GM12878 (cell line): Measurements from ENCODE around the gene PFKP. TPM values are rescaled to one million over a fixed set of nuclear protein-coding genes. Genes with fewer than 3 reads are reported as not detected.

Experiments
- ATAC-seq: fragments of 200-7000 bp; cut with Tn5 transposase; 3 replicates; pipeline ENCODE4 v1.9.1; 2020; ENCODE audit warnings: mild to moderate bottlenecking, moderate library complexity
- BruUV-seq: library from RNA; stranded (reverse); fragments of 400-500 nt; replicated peaks from 2 replicates; lab custom pipeline; 2021; lab: Mats Ljungman, UMichigan
- CTCF ChIA-PET: fragments of 300-600 bp; sonication (Branson Sonifier 250); formaldehyde crosslinking; extraction: SDS; loops from one replicate; lab custom pipeline; 2021; ENCODE audit warnings: inconsistent platforms; lab: Yijun Ruan, JAX
- POLR2A ChIA-PET: fragments of 350-600 bp; formaldehyde crosslinking; extraction: SDS; loops from one replicate; lab custom pipeline; 2021; ENCODE audit warnings: inconsistent platforms; lab: Charles Lee
- RAD21 ChIA-PET: fragments of 300-600 bp; sonication (Branson Sonifier 250); formaldehyde crosslinking; loops from one replicate; lab custom pipeline; 2023; ENCODE audit warnings: antibody characterized with exemption; ENCODE audit not compliant: unreplicated experiment; lab: Charles Lee
- SMC1A ChIA-PET: fragments of 300-600 bp; sonication (Branson Sonifier 250); formaldehyde crosslinking; loops from one replicate; lab custom pipeline; 2023; ENCODE audit not compliant: unreplicated experiment, uncharacterized antibody; lab: Charles Lee
- DNase-seq: peaks from one replicate; pipeline ENCODE4 v3.0.0-alpha.2; 2011; ENCODE audit warnings: low read depth, low spot score
- FAIRE-seq: peaks from 3 replicates; lab custom pipeline; 2011; peaks lifted over from hg19 to GRCh38; lab: Jason Lieb, UNC
- H2AFZ ChIP-seq: 2 replicates; pipeline ENCODE4 v1.6.0; 2011; ENCODE audit warnings: low read depth, low read length, control low read depth; ENCODE audit not compliant: control insufficient read depth
- H3K27ac ChIP-seq: 2 replicates; pipeline ENCODE4 v1.5.1; 2011; ENCODE audit warnings: control low read depth; ENCODE audit not compliant: control insufficient read depth, insufficient read depth
- H3K27me3 ChIP-seq, 2 experiments: replicated peaks in 1 of 2; 2 replicates each; pipeline versions ENCODE4 v1.6.0 to v1.6.1; 2011; ENCODE audit warnings: low read length in 1 of 2; ENCODE audit not compliant: control insufficient read depth in 2 of 2, insufficient read depth in 2 of 2
- H3K36me3 ChIP-seq, 2 experiments: 2 replicates each; pipeline ENCODE4 v1.5.1; 2011; ENCODE audit warnings: low read length in 1 of 2; ENCODE audit not compliant: control insufficient read depth in 2 of 2, insufficient read depth in 2 of 2
- H3K4me1 ChIP-seq: 2 replicates; pipeline ENCODE4 v1.6.1; 2011; ENCODE audit warnings: mild to moderate bottlenecking, low read length, moderate library complexity, mixed read lengths; ENCODE audit not compliant: control insufficient read depth, insufficient read depth
- H3K4me2 ChIP-seq: 2 replicates; pipeline ENCODE4 v1.6.0; 2011; ENCODE audit warnings: control low read depth; ENCODE audit not compliant: control insufficient read depth, insufficient read depth
- H3K4me3 ChIP-seq: fragments of 200-600 bp; sonication (generic); 2 replicates; pipeline ENCODE4 v1.5.1; 2016
- H3K79me2 ChIP-seq: 2 replicates; pipeline ENCODE4 v1.6.0; 2011; ENCODE audit warnings: low read length; ENCODE audit not compliant: control insufficient read depth, insufficient read depth
- H3K9ac ChIP-seq: 2 replicates; pipeline ENCODE4 v1.8.0; 2011; ENCODE audit warnings: low read length, control low read depth, mixed read lengths; ENCODE audit not compliant: control insufficient read depth, insufficient read depth
- H3K9me3 ChIP-seq: replicated peaks from 3 replicates; pipeline ENCODE4 v1.5.1; 2011; ENCODE audit warnings: mild to moderate bottlenecking, low read length; ENCODE audit not compliant: control insufficient read depth, insufficient read depth
- H4K20me1 ChIP-seq: 2 replicates; pipeline ENCODE4 v1.6.0; 2011; ENCODE audit not compliant: control insufficient read depth, insufficient read depth
- ASH2L ChIP-seq: fragments of 300-600, 200-600 bp; sonication (generic); IDR thresholded peaks from 2 replicates; pipeline ENCODE4 v1.6.1; 2017; ENCODE audit warnings: low read depth, mild to moderate bottlenecking, borderline replicate concordance
- BCL3 ChIP-seq: IDR thresholded peaks from 2 replicates; pipeline ENCODE4 v1.6.1; 2011; ENCODE audit warnings: borderline replicate concordance, low read depth, mild to moderate bottlenecking, moderate library complexity, low read length; ENCODE audit not compliant: insufficient read depth, poor library complexity, severe bottlenecking
- BRCA1 ChIP-seq: IDR thresholded peaks from 2 replicates; pipeline ENCODE4 v1.6.1; 2011; ENCODE audit warnings: low read depth, low read length, improper control_type of control experiment
- CUX1 ChIP-seq: IDR thresholded peaks from 2 replicates; pipeline ENCODE4 v1.6.1; 2012; ENCODE audit warnings: improper control_type of control experiment, low read depth, low read length; ENCODE audit not compliant: insufficient replicate concordance
- ELK1 ChIP-seq: IDR thresholded peaks from 2 replicates; pipeline ENCODE4 v1.6.1; 2012; ENCODE audit warnings: low read depth, low read length, improper control_type of control experiment
- EP300 ChIP-seq, 2 experiments: fragments of 150-350 bp in 1 of 2; IDR thresholded peaks; 2 replicates each; pipeline ENCODE4 v1.6.1; 2011 to 2012; ENCODE audit warnings: low read depth in 2 of 2, low read length in 2 of 2, borderline replicate concordance in 1 of 2, improper control_type of control experiment in 1 of 2, inconsistent platforms in 1 of 2; ENCODE audit not compliant: control insufficient read depth in 1 of 2
- NR2F1 ChIP-seq: fragments of 450-650 bp; conservative IDR thresholded peaks from 2 replicates; pipeline ENCODE4 v1.6.1; 2017; ENCODE audit warnings: mild to moderate bottlenecking
- SIX5 ChIP-seq: IDR thresholded peaks from 2 replicates; pipeline ENCODE4 v1.6.1; 2011; ENCODE audit warnings: mild to moderate bottlenecking, low read depth, low read length, moderate library complexity; ENCODE audit not compliant: severe bottlenecking
- SKIL ChIP-seq: fragments of 450-650 bp; IDR thresholded peaks from 2 replicates; pipeline ENCODE4 v1.6.1; 2017; ENCODE audit warnings: mild to moderate bottlenecking, low read depth, inconsistent platforms; ENCODE audit not compliant: poor library complexity, severe bottlenecking
- SREBF2 ChIP-seq: IDR thresholded peaks from 2 replicates; pipeline ENCODE4 v1.6.1; 2012; ENCODE audit warnings: mild to moderate bottlenecking, low read length
- TCF3 ChIP-seq: IDR thresholded peaks from 2 replicates; pipeline ENCODE4 v1.6.1; 2012; ENCODE audit warnings: low read depth, mild to moderate bottlenecking, low read length, borderline replicate concordance; ENCODE audit not compliant: insufficient read depth
- WGBS: methylation state at CpG from one replicate; pipeline ENCODE4 v1.1.6; 2016; ENCODE audit warnings: low lambda C conversion rate; ENCODE audit not compliant: insufficient replicate concordance, insufficient coverage; ENCODE audit errors: missing lambda C conversion rate; 5-methylcytosine and 5-hydroxymethylcytosine counted together
- in situ Hi-C: fragments of 300-500 bp; cut with MboI; formaldehyde crosslinking; loops from 9 replicates; pipeline ENCODE4 v1.14.3; 2018; ENCODE audit warnings: mixed read lengths
- intact Hi-C: fragments of 100-400 bp; cut with micrococcal nuclease; formaldehyde crosslinking; loops from one replicate; pipeline ENCODE4 v1.14.2; 2022; ENCODE audit not compliant: unreplicated experiment
- polyA plus RNA-seq, 11 experiments: library from polyadenylated mRNA; depleted of rRNA in 4 of 11; unstranded in 6 of 11; stranded (reverse) in 5 of 11; fragments of >200 nt; fragmentation: Nextera tagmentation in 4 of 11; fragmentation: Illumina TruSeq in 1 of 11; extraction: Ambion mirVana in 4 of 11; extraction: Trizol in 1 of 11; gene quantifications; 1 replicate in 1 of 11; 2 replicates in 10 of 11; pipeline versions ENCODE4 v1.2.1 to v1.2.3, GENCODE V29; 2011 to 2016; ENCODE audit warnings: inconsistent platforms in 2 of 11, missing spikeins in 2 of 11, low read depth in 1 of 11
- total RNA-seq, 4 experiments: library from RNA; depleted of rRNA in 3 of 4; stranded (reverse); fragments of >200 nt in 3 of 4; fragmentation: Illumina TruSeq in 1 of 4; extraction: Trizol in 1 of 4; gene quantifications; 2 replicates each; pipeline versions ENCODE4 v1.2.1 to v1.2.3, GENCODE V29; 2013 to 2021

The PFKP gene
- total and polyA plus RNA-seq, 10 of the 15 experiments (the other 5 are each of a cell fraction or from before 2014, with no cell fraction given) = 27.0 to 145 (median 95.7) TPM

- TF ChIP-seq ELK1 = no peak
These were observed 44.3 kb downstream of the PFKP start (continued) for GRCh38 chr10:3111621-3112163.

- intact Hi-C loops = no loop called here
- Histone ChIP-seq H3K79me2 (no peaks in the 10 kb centered on the region), H3K27ac (no peak overlapping the region), H3K4me2 (no peak overlapping the region), H3K9ac (no peak overlapping the region), H4K20me1 (no peaks in the 10 kb centered on the region), H3K27me3 (no peaks in the 10 kb centered on the region), H3K36me3 (peaks cover 43 to 55% of the 10 kb centered on the region in 2 experiments), H3K9me3 (no peaks in the 10 kb centered on the region), H3K4me3 (no peak overlapping the region), H2AFZ (no peak overlapping the region), H3K4me1 (no peaks in the 10 kb centered on the region)
- ChIA-PET SMC1A (no interaction called here), POLR2A (interaction anchor here (0.5 kb wide), 1 partner anchor 65 kb away, joined by 4 read pairs; no protein-coding TSS in a partner anchor), CTCF (no interaction called here), RAD21 (no interaction called here)
- no peak for TF ChIP-seq EP300 (IDR thresholded peaks at IDR 0.05; ENCODE audit: borderline replicate concordance in 1 of 2, control insufficient read depth in 1 of 2, low read depth in 2 of 2, low read length in 2 of 2)
- TF ChIP-seq SKIL = no peak
- peak; percentile 38 for TF ChIP-seq BCL3
- no peak for TF ChIP-seq SIX5
- 0 out of 2 replicates have a peak, but pooled peaks have one; percentile 34 for TF ChIP-seq TCF3
- no peak for TF ChIP-seq CUX1
- no peak for TF ChIP-seq SREBF2
- no peak for TF ChIP-seq NR2F1
- no peak for TF ChIP-seq ASH2L
- TF ChIP-seq BRCA1 = no peak
- no TSS peak for BruUV-seq
- in situ Hi-C loops = no loop called here
- ATAC-seq (no peak), DNase-seq (no peak), FAIRE-seq (no peak)
- WGBS = 99% methylated on average over 16 of the region's 19 CpGs
These were observed 46.0 kb downstream of the PFKP start for GRCh38 chr10:3113343-3113720.
